ENCODE measurements around the gene MAML2. TPM values are rescaled to one million over a fixed set of nuclear protein-coding genes. Genes with fewer than 3 reads are reported as not detected.

Gene MAML2
- total and polyA plus RNA-seq, 2 of the 8 experiments (the other 6 are each of a cell fraction or from before 2014, with no cell fraction given) = 3.8 to 6.6 TPM

- Histone ChIP-seq H3K79me1 (ENCODE audit: low read depth, low read length) (no peaks in the 10 kb centered on the region; the same call in 1 of the 2 replicates), H3K4me2 (ENCODE audit: insufficient read depth in 1 of 2, low read depth in 2 of 2, low read length in 2 of 2) (peak overlapping the region; percentile 51 to 84), H3K4me3 (ENCODE audit: extremely low read depth in 1 of 4, insufficient read depth in 2 of 4, low read depth in 3 of 4, low read length in 4 of 4) (peak overlapping the region; percentile 48 to 95 (median 70)), H2AK5ac (ENCODE audit: low read depth, low read length) (no peak overlapping the region), H2AFZ (ENCODE audit: low read length) (peak overlapping the region; percentile 98), H3K36me3 (ENCODE audit: control insufficient read depth in 2 of 4, insufficient read depth in 4 of 4, low read length in 3 of 4) (no peaks in the 10 kb centered on the region), H3K56ac (replicated peaks; ENCODE audit: insufficient read length, low read depth, low read length) (no peak overlapping the region), H3K9me3 (ENCODE audit: insufficient read depth in 2 of 2, low read depth in 1 of 2, low read length in 1 of 2) (no peaks in the 10 kb centered on the region), H4K8ac (ENCODE audit: extremely low read depth, insufficient read depth, low read length) (no peak overlapping the region), H2BK15ac (ENCODE audit: low read length) (0 out of 2 replicates have a peak overlapping the region, but pooled peaks have one; percentile 77), H2BK12ac (ENCODE audit: low read depth, low read length) (no peak overlapping the region), H2BK120ac (replicated peaks; ENCODE audit: low read depth, low read length) (no peak overlapping the region), H4K91ac (replicated peaks; ENCODE audit: insufficient read length, low read length) (no peak overlapping the region), H3K23ac (ENCODE audit: insufficient read length) (no peak overlapping the region), H4K20me1 (replicated peaks in 1 of 2; ENCODE audit: control insufficient read depth in 1 of 2, insufficient read depth in 2 of 2, low read length in 2 of 2) (no peaks in the 10 kb centered on the region), H3K27ac (ENCODE audit: low read depth, low read length) (no peak overlapping the region), H3K23me2 (ENCODE audit: low read depth, low read length) (peaks cover 6% of the 10 kb centered on the region; the same call in 1 of the 2 replicates), H2BK20ac (ENCODE audit: low read length) (no peak overlapping the region), H2BK5ac (ENCODE audit: low read depth, low read length) (0 out of 2 replicates have a peak overlapping the region, but pooled peaks have one; percentile 79), H4K5ac (ENCODE audit: insufficient read length, low read depth, low read length) (no peak overlapping the region), H3K4me1 (replicated peaks in 1 of 4; ENCODE audit: control insufficient read depth in 3 of 4, insufficient read depth in 4 of 4, low read length in 3 of 4) (peaks cover 0 to 23% (median 8%) of the 10 kb centered on the region in 4 experiments; a peak in 6 of 7 replicates), H3K18ac (ENCODE audit: extremely low read depth, low read length) (peak overlapping the region; percentile 68; the same call in 1 of the 2 replicates), H3K27me3 (replicated peaks in 1 of 4; ENCODE audit: control insufficient read depth in 3 of 4, extremely low read depth in 1 of 4, insufficient read depth in 3 of 4, low read length in 3 of 4) (peaks cover 0 to 3% (median 0%) of the 10 kb centered on the region in 4 experiments; a peak in 1 of 7 replicates), H3K9ac (replicated peaks in 1 of 4; ENCODE audit: extremely low read depth in 1 of 4, low read depth in 3 of 4, low read length in 3 of 4) (peak overlapping the region in 1 of 4 experiments; percentile 54; a peak in 1 of 7 replicates), H3K4ac (replicated peaks; ENCODE audit: insufficient read length, low read depth, low read length) (no peak overlapping the region), H3K79me2 (ENCODE audit: control insufficient read depth in 1 of 2, insufficient read depth in 2 of 2, low read length in 2 of 2) (peaks cover 0 to 15% of the 10 kb centered on the region in 2 experiments; a peak in 2 of 4 replicates), H3K14ac (ENCODE audit: insufficient read length) (no peak overlapping the region)
- no peak for FAIRE-seq
- ChIA-PET POLR2A (ENCODE audit: partially characterized antibody) (interaction anchor here (0.8 to 3.3 kb wide), 5 partner anchors 10 to 509 kb away, joined by 3 to 13 read pairs (median 4); partner anchors contain the start of genes CCDC82 and JRKL), CTCF (ENCODE audit: partially characterized antibody) (interaction anchor here (0.6 to 7.7 kb wide), 95 partner anchors 8 to 703 kb away, joined by 3 to 49 read pairs (median 4); partner anchors contain the start of genes CCDC82 and JRKL)
- DNase-seq (ENCODE audit: low read depth in 1 of 2, low spot score in 2 of 2) = no peak
- WGBS, 2 experiments (ENCODE audit: extremely low coverage in 1 of 2, insufficient coverage in 1 of 2, insufficient read length in 1 of 2, insufficient replicate concordance in 2 of 2, low coverage in 1 of 2, low lambda C conversion rate in 2 of 2, missing lambda C conversion rate in 1 of 2) = 12% methylated on average over 13 of the region's 13 CpGs; no CpG with 5 or more reads in 1 of the 2 experiments
- TF ChIP-seq EZH2 (IDR thresholded peaks at IDR 0.05; ENCODE audit: low read depth, low read length, severe bottlenecking) (peak; percentile 10), HDAC6 (IDR thresholded peaks at IDR 0.05; ENCODE audit: low read depth, low read length) (no peak)
Observed at GRCh38 chr11:96342014-96342960, 708 bp downstream of the MAML2 start.
